HG03575 (cell line): Measurements from ENCODE around the gene GNAQ.

ENCODE experiments used
- ATAC-seq: cut with Tn5 transposase; IDR thresholded peaks from one replicate; pipeline ENCODE4 v1.9.1; 2021; ENCODE audit not compliant: unreplicated experiment, insufficient number of reproducible peaks, low FRiP score; ENCODE audit errors: extremely low read depth

GNAQ gene

DNA sequence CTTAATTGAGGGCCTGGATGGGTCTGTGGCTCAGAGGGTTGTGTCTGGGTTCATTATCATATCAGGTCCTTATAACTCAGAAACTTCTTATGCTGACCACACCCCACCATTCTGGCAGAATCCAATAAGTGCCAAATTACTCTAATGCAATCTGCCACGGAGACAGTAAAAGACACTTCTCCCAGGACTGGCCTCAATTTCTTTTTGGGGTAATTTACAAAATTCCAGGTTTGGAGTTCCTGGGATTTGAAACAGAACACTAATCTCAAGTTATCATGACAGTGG lies 187.8 kb downstream of the GNAQ start:
- no peak for ATAC-seq

DNA sequence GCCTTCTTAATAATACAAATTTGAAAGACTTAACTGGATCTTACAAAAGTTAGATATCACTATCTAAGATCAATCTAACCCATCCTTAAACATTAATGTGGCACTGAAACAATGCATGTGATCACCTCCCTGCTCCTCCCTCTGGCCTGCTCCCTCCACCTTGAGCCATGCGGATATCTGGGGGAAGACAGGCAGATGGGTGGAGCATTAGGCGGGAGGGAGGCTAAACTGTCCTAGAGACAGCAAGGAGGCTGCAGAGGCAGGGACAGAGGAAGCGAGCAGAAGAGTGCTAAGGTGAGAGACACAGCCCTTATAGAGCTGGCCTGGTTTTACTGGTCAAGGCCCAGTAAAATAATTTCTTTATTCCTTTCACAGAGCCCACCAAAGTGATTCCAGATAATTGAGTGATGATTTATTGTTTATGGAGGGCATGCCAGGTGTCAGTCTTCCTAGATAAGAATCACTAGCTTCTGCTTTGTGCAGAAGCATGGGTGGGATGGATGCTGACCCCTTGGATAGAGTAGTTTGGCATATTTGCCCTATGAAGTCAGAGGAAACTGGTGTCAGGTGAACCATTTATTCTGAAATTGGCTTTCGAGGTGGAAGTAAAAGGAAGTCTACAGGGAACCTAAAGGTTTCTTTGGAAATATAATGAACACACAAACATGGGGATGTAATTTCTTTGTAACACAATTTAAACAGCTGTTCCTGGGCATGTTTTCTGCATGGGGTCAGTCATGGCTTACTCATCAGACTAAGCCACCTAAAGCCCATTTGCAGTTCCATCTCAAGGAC lies 188.3 kb downstream of the GNAQ start:
- no peak for ATAC-seq

DNA sequence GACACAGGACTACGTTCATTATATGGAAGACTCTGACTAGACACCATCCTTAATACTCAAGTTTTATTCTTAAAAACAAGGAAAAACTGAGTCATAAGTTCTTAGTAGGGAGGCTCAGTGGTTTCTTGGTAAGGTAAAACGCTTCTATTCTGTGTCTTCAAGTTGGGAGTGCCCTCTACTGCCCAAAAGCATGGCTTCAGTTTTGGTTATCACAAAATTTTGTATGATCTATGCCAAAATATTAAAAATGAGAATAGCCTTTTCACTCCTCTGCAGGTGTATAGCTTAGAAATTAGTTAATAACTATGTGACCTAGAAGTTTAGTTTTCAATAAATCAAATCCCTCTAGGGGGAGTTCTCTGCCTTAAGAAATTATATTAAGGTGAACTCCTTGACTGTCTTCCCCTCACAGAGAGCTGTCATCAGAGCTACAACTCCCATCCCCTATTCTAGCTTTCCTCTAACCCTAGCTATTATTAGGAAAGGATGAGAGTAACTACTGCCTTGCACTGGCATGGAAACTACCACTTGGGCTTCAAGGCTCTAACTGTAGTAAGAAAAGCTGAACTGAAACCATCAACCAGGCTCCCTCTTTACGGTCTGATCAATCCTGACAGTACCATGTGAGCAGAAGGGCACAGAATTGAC lies 189.7 kb downstream of the GNAQ start:
- peak; percentile 61 for ATAC-seq

DNA sequence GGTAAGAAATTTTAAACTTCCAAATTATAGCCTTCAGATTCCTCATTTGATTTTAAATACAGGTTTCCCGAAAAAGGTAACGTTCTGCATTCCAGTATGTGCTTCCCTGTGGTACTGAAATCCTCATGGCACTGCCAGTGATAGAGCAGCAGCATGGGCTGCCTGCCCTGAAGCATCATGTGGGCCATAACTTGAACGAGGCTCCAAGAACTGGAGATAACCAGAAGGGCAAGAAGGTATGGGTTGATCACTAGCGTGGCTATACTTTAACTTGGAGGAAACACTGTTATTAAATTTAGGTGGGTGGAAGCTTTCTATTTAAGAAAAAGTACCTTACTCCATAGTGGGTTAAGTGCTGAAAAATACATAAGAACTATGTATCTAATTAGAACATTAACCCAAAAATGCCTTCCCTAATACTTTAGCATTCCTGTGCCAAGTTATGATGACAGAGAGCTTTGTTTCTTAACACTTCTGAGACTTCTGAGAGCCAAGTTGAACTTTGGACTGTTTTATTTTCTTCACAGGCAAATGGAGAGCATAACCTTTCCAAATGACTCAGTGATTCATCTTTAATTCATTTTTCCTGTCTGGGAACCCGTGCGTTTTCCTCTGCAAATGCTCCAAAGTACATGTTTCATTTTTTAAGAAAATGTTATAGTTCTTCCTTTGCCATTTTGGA lies 192.0 kb downstream of the GNAQ start:
- ATAC-seq: no peak

DNA sequence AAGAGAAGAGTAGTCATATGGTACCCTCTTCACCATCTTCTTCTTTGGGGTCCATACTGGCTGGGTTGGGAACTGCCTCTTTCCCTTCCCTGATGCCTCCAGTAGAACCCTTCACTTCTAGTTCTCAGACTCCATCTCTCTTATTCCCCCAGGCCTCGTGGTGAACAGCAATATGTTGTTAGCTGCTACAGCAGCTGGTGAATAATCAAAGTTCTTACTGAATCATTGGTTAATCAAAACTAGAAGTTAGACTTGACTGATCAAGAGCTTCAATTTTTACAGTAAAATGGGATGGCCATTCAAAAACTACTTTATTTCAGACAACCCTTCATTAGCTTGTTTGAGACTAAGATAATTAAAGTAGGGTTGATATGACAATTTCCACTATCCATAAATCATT lies 192.6 kb downstream of the GNAQ start:
- ATAC-seq: no peak

DNA sequence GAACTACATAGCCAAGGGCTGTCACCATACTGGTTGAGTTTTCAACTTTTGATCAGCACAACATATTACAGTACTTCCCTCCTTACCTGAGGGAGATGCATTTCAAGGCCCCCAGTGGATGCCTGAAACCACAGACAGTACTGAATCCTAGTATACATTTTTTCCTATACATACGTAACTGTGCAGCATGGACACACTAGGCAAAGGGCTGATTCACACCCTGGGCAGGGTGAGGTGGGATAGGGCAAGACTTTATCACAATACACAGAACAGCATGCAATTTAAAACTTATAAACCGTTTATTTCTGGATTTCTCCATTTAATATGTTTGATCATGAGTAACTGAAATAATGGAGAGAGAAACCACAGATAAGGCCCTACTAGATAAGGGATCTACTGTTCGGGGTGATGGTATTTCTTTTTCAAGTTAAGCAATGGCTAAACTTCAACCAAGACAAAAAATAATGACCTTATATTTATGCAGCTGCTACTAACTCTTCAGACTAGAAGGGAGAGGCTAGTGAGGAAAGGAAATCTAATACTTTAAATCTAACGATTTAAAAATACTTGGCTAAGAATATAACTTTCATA lies 196.6 kb downstream of the GNAQ start:
- ATAC-seq: no peak

DNA sequence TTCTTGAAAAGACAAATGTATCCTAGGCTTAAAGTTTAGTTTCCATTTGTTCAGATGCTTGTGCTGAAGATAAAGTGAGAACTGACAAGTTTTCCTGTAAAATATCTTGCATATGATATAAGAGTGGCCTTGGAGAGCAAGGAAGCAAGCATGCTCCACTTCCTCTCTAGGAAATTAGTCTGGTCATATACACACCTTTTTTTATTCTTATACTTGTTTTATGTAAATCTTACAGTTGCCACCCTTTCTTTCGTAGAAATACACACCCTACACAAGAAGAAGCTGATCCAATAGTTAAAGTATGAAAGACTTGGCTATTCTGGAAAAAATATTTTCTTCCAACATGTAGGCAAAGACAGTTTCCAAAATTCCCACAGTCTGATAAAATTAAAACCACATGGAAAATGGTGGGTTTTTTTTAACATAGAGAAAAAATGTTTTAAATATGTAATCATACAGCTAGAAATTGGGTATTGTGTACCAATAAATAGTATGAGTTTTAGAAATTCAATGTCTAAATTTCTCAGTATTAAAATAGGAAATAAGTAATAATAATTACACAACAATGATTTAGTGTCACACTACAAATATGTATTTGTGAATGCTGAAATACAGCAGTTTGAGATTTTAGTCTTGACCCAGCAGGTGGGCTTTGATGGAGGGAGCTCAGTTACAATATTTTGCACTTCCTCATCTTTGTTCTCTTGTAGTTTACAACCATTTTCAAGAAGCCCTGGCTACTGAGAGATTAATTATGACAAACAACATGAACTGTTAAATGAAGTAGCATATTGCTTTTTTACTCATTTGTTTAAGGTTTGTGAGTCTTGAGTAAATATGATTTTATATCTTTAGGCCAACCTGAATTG lies 197.8 kb downstream of the GNAQ start:
- no peak for ATAC-seq

DNA sequence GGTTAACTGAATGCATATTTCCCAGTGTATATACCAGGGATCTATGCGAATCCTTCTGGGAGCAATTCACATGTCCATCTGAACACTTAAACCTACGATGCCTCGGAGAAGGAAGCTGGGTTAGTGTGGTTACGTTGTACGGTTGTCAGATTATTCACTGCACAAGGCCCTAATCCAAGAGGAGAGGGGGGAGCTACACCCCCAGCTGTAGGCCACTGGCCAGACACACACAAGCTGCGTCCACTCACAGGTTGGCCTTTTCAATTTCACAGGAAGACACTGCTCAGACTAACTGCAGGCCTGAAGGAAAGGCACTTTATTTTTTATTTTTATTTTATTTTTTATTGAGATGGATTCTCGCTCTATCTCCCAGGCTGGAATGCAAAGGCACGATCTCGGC lies 199.0 kb downstream of the GNAQ start:
- ATAC-seq: no peak

DNA sequence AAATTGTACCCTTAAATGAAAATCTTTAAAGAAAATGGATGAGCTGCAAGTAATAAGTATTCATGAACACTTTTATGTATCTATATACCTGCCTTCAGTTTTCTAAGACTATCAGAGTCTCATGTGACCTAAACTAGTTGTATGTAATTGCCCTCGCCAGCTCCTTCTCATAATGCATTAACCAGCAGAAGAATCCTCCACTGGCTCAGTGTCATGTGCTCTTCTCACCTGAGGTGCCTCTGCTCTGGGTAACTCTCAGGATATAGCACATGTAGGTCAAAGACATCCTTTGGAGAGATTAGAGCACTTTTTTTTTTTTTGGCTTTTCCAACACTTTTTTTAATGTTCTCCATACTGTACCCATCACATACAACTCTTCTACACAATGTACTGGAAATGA lies 199.8 kb downstream of the GNAQ start:
- ATAC-seq: no peak

DNA sequence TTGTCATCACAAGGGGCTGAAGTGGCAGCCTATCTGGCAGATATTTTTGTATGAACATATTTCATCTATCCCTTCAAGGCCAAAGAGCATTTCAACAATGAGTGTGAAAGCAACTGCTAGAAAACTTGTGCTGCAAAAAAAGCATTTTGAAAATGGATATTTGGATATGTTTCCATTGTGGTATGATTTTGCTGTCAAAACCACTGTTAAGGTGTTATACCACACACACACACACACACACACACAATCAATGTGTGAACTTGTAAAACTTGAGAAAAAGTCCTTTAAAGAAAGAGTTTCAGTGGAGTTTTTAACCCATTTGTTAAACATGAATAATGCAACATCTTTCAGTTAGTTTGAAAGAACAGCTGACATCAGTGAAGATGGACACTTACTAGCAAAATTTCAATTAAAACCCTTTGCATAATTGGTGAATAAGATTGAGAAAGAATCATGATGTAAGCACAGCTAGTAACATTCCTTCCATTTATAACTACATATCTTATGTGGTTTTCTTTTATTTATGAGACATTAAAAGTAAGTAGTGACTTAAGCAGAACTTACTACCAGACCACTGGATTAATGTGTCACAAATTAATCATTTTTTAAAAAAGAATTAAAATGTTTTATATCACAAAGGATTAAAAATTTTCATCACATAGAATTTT lies 200.9 kb downstream of the GNAQ start:
- no peak for ATAC-seq

DNA sequence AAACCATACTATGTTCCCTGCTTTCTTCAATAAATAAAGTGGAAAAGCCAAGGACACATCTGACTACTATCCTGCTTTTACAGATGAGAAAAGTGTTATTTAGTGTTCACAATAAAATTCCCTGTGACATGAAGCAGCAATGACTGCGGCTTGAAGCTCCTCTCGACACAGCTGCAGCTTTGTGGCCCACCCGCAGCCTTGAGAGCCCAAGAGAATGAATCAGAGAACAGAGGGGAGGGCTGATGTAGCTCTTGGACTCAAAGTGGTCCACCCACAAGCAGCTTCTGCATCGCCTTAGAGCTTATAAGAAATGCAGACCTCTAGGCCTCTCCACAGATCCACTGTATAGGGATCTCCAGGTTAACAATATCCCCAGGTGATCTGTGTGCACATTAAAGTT lies 202.2 kb downstream of the GNAQ start:
- ATAC-seq: no peak

DNA sequence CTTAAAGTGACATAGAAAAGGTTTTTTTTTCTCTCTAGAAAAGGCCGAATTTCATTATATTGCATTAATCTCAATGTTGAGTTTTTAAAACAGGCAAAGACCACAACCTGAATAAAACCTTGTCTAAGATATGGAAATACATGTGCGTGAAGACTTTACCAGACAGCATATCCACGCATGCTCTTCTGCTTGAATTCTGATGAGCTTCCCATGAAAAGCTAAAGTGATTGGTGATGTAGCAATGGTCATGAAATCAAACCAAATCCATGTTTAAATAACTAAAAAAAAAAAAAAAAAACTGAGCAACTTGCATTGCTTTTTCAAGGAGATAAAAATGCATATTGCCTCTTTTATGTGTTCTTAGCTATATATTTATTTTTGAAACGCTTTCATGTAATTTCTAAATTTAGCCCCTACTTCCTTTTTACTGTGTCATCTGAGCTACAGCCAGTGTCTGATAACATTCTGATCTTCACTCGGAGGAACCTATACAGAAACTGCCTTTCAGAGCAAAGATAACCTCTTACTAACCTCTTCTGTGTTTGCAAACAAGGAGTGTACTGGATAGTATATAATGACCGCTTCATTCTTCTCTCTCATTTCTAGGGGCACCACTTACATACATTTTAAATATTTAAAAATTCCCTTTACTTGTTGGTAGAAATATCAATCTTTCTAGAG lies 204.4 kb downstream of the GNAQ start:
- peak; percentile 84 for ATAC-seq

DNA sequence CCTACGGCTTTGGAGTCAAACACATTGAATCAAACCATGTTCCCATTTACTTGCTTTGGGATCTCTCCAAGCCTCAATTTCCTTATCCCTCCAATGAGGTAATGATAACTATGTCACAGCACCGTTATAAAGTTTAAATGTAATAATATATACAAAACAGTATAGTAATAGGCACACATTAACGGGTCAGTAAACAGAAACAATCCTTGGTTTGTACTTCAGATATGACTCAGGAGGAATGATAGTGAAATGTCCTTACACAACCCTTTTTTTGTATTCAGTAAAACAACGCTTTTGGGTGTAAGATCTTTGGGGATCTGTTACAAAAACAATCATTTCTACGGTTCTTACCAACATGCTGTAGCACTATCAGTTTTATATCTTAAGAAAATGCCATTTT lies 205.0 kb downstream of the GNAQ start:
- ATAC-seq: no peak

DNA sequence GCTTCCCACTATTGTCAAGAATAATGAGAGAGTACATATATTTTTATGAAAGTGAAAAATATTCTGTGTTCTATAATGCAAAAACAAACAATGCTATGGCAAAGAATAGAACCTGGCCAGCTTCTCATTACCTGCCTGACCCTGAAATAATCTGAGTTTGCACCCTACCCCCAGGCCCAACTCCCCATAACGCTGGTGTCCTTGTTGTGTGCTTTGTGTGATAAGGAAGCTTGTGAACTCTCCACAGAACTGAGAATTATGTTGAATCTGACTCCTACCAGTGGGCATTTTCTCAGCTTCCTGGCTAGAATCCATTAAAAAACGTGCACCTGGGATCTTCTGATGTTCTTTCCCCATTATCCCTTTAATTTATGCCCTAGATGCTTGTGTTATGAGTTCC lies 205.5 kb downstream of the GNAQ start:
- ATAC-seq: no peak

DNA sequence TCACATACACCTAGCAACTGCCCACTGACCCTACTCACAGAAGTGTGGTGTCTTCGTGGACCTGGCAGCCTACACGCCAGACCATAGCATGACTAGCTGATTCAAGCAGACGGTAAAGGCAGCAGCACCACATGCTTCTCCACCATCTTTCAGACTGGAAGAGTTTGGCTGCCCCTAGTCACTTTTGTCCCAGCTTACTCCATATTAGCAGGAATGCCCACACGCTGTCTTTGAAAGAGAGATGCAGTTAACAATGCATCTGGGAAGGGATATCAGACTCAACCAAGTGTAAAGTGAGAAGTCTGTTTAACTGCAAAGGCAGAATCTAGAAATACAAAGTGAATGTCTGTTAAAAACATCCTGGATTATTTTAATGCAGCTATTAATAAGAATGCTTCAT lies 206.2 kb downstream of the GNAQ start:
- no peak for ATAC-seq

DNA sequence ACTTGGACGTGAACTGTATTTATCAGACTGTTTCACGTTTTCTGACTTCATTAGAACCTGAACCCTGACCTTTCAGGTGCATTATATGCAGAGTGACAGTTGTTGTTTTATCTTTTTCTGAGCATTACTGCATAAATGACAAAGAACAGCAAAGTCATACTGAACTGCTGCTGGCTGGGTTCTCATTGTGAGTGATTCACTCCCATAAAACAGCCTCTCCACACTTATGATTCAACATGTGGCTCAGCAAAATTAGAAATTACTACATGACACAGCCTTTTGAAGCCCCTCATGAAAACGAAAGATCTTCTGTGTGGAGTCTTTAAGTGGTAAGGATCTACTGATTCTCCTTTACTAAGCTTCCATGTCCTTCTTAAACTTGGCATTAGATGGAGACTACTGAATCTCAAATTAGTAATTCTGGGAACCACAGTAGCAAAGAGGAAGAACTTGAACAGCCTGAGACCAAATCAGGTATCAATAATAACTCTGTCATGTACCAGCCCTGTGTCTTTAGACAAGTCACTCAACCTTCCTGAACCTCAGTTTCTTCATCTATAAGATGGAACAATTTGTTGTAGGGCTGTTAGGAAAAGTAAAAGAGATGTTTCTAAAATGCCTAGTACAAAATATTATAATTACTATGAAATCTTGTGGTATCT lies 211.2 kb downstream of the GNAQ start:
- no peak for ATAC-seq

DNA sequence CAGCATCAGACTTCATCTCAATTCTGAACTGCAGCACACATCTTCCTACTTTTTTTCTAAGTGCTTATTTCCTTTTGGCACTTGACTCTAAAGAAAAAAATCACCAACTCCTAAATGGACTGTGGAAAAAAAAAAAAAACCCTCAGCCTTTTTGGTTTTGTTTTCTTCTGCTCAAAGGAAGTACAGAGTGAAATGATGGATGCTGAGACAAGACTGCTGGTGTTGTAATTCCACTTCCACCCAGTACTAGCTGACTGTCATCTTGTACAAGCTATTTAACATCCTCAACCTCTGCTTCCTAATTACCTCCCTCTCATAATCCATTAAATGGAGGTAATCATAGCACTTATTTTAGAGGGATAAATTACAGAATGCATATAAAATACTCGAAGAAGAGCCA lies 212.0 kb downstream of the GNAQ start:
- no peak for ATAC-seq
